GM12873 (cell line): Measurements from ENCODE around the gene PGA5.
"Not testable (repeated sequence)": the region's sequence is repeated elsewhere in the genome, so short reads cannot be mapped to it uniquely, and the experiment has no call there.

Experiments used
- TF ChIP-seq, protein P1 (sequence below): IDR thresholded peaks from 2 replicates; pipeline ENCODE4 v1.5.1; 2012; ENCODE audit warnings: low read depth, mild to moderate bottlenecking, moderate library complexity, low read length, control low read depth; ENCODE audit not compliant: insufficient read depth; ENCODE audit errors: missing control alignments

The PGA5 gene

DNA sequence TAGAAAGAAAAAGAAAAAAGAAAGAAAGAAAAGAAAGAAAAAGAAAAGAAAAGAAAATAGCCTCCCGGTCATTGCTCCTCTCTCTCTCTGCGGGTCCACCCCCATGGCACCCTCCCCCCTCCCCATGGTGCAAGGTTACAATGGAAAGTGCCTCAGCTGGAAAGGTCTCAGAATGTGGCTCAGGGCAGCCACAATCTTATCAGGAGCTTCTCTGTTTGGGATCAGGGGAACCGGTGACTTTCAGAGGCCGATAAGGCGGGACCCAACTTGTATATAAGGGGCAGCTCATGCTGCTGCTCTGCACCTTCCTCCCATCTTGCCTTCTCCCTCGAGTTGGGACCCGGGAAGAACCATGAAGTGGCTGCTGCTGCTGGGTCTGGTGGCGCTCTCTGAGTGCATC lies at the start of gene PGA5:
TSS of gene PGA5 (plus strand) at position 301 of the 400 bp plus-strand sequence. CDS start at position 353, 52 bp downstream.
- TF ChIP-seq, protein P1, sequence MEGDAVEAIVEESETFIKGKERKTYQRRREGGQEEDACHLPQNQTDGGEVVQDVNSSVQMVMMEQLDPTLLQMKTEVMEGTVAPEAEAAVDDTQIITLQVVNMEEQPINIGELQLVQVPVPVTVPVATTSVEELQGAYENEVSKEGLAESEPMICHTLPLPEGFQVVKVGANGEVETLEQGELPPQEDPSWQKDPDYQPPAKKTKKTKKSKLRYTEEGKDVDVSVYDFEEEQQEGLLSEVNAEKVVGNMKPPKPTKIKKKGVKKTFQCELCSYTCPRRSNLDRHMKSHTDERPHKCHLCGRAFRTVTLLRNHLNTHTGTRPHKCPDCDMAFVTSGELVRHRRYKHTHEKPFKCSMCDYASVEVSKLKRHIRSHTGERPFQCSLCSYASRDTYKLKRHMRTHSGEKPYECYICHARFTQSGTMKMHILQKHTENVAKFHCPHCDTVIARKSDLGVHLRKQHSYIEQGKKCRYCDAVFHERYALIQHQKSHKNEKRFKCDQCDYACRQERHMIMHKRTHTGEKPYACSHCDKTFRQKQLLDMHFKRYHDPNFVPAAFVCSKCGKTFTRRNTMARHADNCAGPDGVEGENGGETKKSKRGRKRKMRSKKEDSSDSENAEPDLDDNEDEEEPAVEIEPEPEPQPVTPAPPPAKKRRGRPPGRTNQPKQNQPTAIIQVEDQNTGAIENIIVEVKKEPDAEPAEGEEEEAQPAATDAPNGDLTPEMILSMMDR, result not testable (repeated sequence)

DNA sequence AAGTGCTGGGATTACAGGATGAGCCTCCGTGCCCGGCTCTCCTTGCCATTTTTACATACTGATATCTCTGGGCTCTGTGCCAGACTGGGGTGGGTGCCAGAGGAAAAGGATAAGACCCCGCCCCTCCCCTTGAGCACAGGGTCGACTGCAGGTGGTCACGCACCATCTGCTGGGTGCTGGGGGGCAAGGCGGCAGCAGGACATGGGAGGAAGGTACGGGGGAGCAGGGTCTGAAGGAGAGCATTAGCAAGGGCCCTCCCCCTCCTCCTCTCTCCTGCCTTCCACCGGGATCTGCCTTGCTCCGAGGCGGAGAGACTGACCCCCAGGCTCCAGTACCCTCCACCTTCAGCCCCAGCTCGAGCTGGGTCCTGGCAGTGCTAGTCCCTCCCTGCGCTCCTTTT lies 47.4 kb upstream of the PGA5 start:
- TF ChIP-seq, protein P1, result no peak

DNA sequence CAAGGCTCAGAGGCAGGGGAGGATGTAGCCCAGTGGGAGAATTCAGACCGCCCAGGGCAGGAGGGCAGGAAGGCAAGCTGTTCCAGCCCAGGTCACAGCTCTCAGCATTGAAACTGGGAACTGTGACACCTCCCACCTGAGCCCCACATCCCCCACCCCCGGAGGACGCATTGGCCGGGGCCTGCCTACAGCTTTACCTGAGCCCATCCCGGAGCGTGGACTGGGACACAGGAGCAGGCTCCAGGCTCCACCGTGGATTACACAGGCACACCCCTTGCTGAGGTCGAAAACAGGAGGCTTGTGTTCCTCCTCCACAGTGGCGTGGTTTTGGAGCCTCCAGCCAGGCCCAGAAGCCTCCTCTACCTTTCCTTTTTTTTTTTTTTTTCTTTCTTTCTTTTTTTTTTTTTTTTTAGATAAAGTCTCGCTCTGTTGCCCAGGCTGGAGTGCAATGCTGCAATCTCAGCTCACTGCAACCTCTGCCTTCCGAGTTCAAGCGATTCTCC lies 46.8 kb upstream of the PGA5 start:
- TF ChIP-seq, protein P1, result no peak

DNA sequence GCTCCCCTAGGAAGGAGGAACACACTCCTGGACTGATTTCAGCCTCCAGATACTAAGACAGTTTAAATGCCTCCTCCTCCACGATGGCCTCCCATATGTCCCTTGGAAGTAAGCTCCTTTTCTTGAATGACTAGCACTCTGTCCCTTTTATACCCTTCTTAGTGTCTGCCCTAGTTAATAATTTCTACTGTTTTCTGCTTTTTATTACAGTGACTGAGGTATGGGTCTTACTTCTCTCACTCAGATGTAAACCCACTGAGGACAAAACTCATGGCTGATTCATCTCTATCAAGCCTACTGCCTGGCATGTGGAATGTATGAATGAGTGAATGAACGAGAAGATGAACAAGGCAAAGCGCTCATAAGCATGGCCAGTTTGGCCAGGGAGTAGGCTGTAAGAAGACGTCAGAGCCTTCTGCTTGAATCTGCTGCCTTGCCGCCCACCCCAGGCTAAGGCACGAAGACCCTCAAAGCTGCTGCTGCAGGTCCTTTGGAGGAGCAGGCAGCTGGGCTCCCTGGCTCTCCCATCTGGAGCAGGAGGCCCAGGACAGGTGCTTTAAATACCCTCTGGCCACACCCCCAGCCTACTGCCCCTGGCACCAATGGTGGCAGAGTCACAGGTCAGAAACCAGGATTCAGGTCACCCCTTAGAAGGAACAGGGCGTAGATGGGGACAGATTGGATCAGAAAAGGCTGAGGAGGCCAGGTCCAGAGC lies 45.8 kb upstream of the PGA5 start:
- TF ChIP-seq, protein P1, result no peak

DNA sequence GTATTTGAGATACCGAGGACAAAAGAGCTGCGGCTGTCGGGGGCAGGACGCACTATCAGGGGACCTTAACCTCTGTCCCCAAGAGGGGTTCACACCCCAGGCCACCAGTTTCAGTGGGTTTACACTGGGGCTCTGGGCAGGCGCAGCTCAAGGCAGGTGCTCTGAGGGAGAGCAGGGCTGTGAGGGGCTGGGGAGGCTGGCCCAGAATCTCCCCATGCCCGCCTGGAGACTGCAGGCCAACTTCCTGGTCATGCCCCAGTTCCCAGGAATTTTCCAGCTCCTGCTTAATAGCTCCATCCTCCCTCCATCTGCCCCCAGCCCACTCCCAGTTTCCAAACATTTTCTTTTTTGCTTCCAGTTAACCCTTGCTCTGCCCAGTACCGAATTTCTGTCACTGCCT lies 45.3 kb upstream of the PGA5 start:
- TF ChIP-seq, protein P1, result no peak

DNA sequence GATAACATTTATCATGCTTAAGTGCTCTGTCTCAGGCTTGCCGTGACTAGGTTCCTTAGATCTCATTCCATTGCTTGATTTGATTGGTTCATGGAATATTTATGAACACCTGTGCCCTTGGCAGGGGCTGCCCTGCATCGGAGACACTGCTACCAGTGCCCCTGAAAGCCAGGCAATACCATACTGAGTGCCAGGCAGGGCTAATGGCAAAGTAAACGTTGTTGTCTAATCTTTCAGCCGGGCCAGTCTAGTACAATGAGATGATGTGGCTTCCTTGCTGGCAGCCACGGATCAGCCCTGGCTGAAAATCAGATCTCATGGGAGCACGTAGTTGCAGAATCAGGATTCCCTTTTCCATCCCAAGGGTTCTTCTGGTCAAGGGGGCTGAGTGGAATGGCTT lies 42.6 kb upstream of the PGA5 start:
- TF ChIP-seq, protein P1, result no peak

DNA sequence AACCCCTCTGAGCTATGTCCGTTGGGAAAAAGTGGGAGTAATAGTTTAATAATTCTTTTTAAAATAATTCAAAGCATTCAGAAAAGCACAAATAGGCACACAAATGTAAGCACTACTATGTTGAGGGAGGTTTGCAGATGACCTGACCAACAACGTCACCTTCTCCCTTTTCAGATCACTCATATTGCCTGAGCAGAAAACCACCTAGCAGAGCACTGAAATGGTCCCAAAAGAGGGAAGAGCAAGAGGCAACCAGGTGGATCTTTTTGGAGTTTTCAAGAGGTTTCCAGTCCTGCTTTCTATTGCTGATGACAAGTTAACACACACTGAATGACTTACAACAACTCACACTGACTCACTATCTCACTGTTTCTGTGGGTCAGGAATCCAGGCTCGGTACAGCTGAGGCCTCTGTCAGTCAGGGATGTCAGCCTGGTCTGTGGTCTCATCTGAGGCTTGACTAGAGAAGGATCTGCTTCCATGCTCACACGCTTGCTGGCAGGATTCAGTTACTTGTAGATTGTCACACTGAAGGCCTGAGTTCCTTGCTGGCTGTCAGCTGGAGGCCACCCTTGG lies 41.9 kb upstream of the PGA5 start:
- TF ChIP-seq, protein P1, result no peak
